RWPE1 (cell line): ENCODE measurements around the gene PPP1CA.

Source experiments
- CTCF ChIA-PET: fragments of 350-600 bp; sonication (Branson Sonifier 250); formaldehyde crosslinking; extraction: SDS; loops from one replicate; lab custom pipeline; 2021; lab: Yijun Ruan, JAX
- POLR2A ChIA-PET: fragments of 400-600 bp; formaldehyde crosslinking; extraction: SDS; loops from one replicate; lab custom pipeline; 2020; ENCODE audit warnings: antibody characterized with exemption; ENCODE audit not compliant: low non-redundant PET; lab: Yijun Ruan, JAX
- DNase-seq: peaks from one replicate; pipeline ENCODE4 v3.0.0; 2012; ENCODE audit warnings: low spot score
- H3K27ac ChIP-seq: fragments of 450-650 bp; 2 replicates; pipeline ENCODE4 v1.5.1; 2017
- CTCF ChIP-seq: fragments of 450-650 bp; conservative IDR thresholded peaks from 2 replicates; pipeline ENCODE4 v1.5.1; 2017; ENCODE audit warnings: low read depth, mild to moderate bottlenecking

Gene PPP1CA

DNA sequence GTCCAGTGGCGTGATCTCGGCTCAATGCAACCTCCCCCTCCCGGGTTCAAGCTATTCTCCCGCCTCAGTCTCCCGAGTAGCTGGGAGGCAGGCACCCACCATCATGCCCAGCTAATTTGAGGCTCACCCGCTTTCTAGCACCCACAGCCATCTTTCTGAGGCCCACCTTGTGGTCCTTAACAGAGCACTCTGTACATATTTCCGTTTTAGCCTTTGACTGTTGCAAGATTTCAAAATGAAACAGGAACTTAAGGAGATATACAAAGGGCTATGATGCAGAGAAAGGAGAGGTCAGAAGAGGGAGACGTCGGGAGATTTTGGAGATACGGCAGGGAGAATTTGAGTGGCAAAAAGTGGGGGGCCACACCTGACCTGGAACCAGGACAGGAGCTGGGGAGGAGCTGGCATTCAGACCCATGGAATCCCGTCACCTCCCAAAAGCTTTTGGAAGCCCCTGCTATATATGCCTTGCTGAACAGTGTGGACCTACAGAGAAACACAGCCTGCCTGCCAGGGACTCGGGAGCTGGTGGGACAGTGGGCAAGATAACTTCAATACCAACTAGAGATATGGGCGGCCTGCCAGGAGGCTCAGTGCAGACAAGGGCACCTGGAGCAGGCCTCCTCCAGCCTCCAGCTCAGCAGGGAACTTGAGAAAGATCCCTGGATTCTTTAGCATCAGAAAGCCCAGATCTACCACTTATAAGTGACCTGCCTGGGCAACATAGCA, 20.2 kb downstream of the PPP1CA start:
- POLR2A ChIA-PET: interaction anchor here (1.0 to 2.5 kb wide), 2 partner anchors 27 to 29 kb away, joined by 4 to 7 read pairs; partner anchors contain the start of gene POLD4
- CTCF ChIA-PET: interaction anchor here (0.6 to 5.8 kb wide), 13 partner anchors 8 to 495 kb away, joined by 3 to 113 read pairs (median 15); partner anchors contain the start of genes CLCF1, POLD4 and RAD9A
- peak overlapping the region; percentile 97 for H3K27ac ChIP-seq
- no peak for DNase-seq
- TF ChIP-seq CTCF: no peak

- peak; percentile 84 for DNase-seq
- POLR2A ChIA-PET: interaction anchor here (1.0 kb wide), 1 partner anchor 28 kb away, joined by 3 read pairs; no protein-coding TSS in a partner anchor
- CTCF ChIA-PET: interaction anchor here (0.6 to 5.8 kb wide), 6 partner anchors 23 to 62 kb away, joined by 3 to 113 read pairs (median 8); partner anchors contain the start of gene POLD4
- no peak for TF ChIP-seq CTCF
- peak overlapping the region; percentile 97 for H3K27ac ChIP-seq
Observed at GRCh38 chr11:67379061-67380058, 22.3 kb downstream of the PPP1CA start.

- ChIA-PET CTCF (interaction anchor here (0.8 to 5.8 kb wide), 2 partner anchors 27 to 32 kb away, joined by 3 to 113 read pairs; partner anchors contain the start of gene POLD4), POLR2A (interaction anchor here (0.7 kb wide), 1 partner anchor 407 kb away, joined by 3 read pairs; no protein-coding TSS in a partner anchor)
- DNase-seq: no peak
- H3K27ac ChIP-seq: peak overlapping the region; percentile 97
- TF ChIP-seq CTCF: no peak
Observed at GRCh38 chr11:67378544-67378943, 23.1 kb downstream of the PPP1CA start.

GRCh38 chr11:67376873-67377808, 24.5 kb downstream of the PPP1CA start:
- no peak for DNase-seq
- peak overlapping the region; percentile 97 for H3K27ac ChIP-seq
- CTCF ChIA-PET: interaction anchor here (0.6 to 5.8 kb wide), 4 partner anchors 25 to 991 kb away, joined by 3 to 113 read pairs (median 4); partner anchors contain the start of genes POLD4 and PPP1CA
- TF ChIP-seq CTCF: no peak
- POLR2A ChIA-PET: interaction anchor here (0.9 kb wide), 1 partner anchor 22 kb away, joined by 9 read pairs; no protein-coding TSS in a partner anchor

- peak overlapping the region; percentile 97 for H3K27ac ChIP-seq
- TF ChIP-seq CTCF: no peak
- CTCF ChIA-PET: interaction anchor here (0.9 to 2.0 kb wide), 3 partner anchors 19 to 26 kb away, joined by 3 to 7 read pairs (median 4); partner anchors contain the start of gene PPP1CA
- POLR2A ChIA-PET: interaction anchor here (0.9 kb wide), 1 partner anchor 21 kb away, joined by 9 read pairs; no protein-coding TSS in a partner anchor
- no peak for DNase-seq
Observed at GRCh38 chr11:67376063-67376820, 25.4 kb downstream of the PPP1CA start.
